ENCODE results near the gene RGS6.
A peak's percentile ranks its signal among the peaks of the same experiment; 100 is the strongest.

The RGS6 gene

DNA sequence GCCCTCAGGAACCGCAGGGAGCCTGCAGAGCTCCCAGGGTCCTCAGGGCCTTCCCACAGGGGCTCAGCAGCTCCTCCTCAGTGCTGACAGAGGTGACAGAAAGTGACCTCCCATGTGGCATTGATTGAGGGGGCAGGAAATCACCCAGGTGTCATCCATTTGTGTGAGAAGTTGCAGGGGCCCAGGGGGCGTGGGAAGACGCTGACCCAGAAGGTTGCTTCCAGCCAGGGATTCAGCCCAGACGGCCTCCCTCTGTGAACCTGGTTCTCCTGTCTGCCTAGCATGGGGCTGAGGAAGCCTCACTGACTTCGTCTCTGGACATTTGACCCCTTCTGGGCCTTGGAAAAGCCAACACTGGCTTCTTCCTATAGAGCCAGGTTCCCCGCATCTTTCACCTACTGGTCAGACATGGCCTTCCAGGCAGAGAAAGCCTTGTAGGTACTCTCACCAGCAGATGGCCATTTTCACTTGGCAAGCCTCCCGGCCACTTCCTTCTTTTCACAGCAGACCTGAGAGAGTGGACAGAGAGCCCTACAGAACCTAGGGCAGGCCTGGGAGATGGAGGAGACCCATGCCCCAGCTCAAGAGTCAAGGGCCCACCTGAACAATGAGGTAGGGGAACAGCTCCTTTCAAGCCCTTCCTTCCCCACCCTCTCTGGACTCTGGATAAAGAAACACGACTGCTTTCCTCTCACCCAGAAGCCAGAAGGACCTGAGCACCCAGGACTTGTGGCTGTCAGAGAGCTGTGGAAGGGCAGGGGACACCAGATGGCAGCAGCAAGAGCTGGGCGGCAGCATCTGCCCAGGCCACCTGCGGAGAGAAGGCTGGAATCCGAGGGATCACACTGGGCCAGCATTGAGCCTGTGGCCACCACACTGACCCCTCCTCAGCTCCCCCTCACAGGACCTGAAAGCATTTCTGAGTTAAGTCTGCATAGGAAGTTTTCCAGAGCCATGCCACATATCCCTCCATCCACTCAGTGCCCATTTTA, 583.8 kb downstream of the RGS6 start:
- no peak for DNase-seq

DNA sequence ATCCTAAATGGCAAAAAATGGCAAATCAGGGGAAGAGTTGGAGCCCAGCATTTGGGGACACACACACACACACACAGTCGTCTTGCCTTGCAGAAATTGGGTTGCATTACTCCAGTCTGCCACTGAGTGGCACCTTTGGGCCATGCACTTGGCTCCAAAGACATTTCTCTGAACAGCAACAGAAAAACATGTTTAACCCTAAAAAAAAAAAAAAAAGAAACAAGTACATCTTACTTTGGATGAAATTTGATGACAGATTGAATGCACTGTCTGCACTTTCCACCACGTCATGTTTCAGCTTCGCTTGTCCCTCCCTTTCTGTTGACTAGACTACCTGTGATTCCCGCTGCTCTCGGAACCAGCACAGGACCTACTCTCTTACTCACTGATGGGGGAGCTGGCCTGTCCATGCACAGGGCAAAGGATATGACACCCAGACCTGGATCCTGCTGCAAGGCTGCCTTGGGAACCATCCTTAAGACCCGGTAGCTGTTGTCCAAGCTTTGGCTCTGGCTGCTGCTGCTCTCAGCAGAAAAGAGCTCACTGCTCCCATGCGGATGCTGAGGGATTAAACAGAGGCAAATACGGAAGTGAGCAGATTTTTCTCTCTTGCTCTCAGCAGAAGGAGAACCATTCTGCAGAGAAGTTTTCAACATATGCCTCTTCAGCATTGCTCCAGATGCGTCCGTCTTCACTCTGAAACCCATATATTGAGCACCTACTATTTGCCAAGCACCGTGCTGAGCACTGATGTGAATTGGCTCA, 584.9 kb downstream of the RGS6 start:
- peak; percentile 77 for DNase-seq

DNA sequence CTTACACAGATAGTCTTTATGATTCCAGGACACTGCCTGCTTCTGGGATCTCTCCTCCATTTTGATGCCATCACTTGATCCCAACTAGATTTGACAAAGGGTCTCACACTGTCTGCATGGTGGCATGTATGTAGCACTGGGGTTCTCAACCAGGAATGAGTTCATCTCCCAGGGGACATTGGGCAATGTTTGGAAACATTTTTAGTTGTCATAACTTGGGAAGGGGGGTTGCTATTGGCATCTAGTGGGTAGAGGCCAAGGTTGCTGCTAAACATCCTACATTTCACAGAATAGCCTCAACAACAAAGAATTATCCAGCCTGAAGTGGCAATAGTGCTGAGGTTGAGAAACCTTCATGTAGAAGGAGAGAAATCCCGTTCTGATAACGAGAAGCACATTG, 585.5 kb downstream of the RGS6 start:
- no peak for DNase-seq

DNA sequence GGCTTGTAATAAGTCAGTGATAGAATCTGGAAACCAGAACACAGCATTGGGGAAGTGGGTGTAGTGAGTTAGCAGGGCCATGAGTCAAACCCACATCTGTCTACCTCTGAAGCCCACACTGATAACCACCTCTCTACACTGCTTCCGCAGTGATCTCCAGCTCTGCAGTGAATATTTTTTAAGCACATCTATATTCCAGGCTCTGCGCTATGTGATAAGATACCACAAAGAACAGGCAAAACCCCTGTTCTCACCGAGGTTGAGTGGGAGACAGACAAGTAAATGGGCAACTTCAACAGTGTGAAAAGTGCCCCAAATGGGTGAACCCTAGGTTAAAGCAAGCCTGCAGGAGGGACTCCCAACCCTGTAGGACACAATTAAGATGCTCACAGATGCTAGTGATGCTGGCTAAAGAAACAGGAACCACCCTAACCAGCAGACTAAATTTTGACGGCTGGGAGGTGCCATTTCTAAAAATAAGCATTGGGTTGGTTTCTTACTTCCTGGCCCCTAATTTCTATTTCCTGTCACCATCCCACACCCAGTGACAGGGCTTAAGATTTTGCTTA, 586.7 kb downstream of the RGS6 start:
- DNase-seq: peak; percentile 43

DNA sequence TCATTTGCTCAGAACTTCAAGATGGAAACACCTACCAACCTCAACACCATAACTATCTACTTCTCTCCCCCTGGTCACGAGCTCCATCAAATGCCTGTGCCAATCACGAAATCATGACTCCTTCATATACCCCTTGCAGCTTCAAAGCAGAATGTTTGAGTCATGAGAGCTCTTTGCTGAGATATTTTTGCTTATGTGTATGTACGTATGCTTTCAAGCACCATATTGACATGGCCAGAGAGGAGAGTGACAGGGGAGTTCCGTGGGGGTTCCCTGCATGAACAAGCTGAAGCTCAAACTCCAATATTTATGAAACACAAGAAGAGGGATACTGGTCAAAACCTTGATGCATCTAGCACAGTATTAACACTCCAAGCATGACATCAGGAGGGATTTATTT, 587.3 kb downstream of the RGS6 start:
- DNase-seq: peak; percentile 41

DNA sequence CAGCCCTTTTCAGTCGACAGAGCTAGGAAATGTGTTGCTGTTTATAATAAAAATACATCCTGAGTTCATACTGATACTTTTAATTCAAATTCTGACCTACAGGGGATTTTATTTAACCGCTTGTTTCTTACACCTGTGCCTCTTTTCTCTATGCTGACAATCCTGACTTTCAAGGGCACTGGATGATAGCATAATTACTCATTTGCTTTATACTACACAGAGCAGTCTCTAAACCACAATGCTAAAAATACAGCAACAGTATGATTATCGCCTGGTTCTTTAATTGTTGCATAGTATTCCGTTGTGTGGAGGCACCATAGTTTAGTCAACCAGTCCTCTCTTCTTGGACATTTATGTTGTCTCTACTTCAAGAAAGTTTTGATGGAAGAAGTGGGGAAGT, 588.8 kb downstream of the RGS6 start:
- no peak for DNase-seq

DNA sequence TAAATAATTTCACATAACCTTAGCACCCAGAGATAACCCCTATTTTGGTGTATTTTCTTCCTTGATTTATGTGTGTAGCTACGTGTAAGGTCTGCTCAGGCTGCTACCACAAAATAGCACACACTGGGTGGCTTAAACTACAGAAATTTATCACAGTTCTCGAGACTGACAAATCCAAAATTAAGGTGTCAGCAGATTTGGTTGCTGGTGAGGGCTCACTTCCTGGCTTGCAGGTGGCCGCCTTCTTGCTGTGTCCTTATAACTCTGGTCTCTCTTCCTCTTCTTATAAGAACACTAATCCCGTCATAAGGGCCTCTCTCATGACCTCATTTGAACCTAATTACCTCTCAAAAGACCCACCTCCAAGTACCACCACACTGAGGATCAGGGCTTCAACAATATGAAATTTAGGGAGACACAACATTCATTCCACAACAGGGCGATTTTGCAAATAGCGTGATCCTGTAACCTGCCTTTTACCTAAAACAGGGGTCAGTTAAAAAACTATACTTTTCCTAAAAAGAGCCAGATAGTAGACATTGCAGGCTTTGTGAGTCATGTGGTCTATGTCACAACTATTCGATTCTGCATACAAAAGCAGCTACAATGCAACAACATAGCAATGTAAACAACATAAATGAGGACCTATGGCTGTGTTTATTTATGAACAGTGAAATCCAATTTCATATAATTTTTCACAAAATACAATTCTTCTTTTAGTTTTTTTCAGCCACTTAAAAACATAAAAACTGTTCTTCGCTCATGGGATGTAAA, 589.9 kb downstream of the RGS6 start:
- DNase-seq: no peak

DNA sequence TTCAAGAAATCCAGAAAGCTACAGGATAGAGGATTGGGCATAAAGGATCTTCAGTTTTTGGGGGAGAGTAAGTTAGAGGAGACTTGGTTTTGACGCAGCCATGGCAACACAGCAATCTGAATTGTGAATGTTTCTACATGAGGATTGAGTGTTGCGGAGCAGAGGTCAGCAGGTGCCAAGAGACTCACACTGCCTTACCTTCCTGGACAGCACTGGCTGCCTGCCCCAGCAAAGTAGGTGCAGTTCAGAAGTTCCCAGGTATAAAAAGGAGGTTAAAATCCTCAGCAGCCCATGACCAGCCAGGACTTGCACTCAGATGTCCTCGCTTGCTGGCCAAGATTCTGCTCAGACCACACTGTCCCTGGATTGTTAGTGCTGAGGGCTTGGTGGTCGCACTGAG, 590.6 kb downstream of the RGS6 start:
- DNase-seq: no peak

DNA sequence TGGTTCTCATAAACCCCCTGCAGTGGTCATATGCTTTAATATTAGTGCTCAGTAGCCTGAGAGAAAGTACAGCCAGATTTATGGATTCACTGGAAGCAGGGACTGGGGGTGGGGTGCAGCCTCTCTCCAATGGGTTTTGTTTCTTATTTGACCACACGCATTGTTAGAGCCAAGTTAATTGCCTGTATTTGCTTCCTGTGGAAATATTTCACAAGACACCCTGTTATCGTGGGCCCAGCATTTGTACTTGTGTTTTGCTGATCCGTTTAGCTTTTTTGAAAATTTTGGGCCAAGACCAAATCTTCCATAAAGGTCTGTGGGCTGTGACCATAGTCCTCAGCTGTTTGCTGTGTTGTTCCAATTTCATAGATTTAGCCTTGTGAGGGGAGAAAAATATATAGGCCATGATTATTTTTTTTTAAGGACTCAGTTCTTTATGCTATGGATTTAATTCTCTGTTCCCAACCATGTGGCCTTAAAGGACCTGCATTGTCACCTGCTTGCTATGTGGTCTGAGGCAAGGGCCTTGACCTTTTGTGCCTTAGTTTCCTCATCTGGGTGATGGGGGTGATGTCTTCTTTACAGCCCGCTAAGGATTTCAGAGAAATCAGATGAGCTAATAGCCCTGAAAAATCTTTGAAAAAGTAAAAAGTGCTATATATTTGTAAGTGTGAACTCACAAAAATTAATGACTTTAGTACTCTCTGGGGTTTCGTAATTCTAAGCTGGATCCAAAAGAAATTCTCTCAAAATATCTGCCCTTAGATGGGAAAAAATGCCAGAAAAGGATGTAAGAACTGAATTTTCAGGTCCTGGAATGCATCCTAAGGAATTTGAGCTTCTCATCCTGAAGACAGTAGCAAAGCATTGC, 591.4 kb downstream of the RGS6 start:
- DNase-seq: no peak

DNA sequence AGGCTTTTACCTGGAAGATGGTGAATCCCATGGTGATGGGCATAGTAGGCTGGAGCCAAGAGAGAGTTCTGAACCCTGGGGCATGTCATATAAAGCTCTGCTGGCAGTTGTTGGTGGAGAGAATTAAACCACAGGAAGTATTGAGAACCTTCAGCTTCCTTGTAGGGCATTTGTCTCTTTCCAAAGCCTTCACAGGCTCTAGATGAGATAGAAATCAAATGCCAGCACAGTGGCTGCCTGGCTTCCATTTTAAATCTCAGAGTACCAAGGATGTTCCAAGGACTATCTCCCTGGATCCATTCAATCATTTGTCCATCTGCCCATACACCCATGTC, 592.0 kb downstream of the RGS6 start:
- no peak for DNase-seq

DNA sequence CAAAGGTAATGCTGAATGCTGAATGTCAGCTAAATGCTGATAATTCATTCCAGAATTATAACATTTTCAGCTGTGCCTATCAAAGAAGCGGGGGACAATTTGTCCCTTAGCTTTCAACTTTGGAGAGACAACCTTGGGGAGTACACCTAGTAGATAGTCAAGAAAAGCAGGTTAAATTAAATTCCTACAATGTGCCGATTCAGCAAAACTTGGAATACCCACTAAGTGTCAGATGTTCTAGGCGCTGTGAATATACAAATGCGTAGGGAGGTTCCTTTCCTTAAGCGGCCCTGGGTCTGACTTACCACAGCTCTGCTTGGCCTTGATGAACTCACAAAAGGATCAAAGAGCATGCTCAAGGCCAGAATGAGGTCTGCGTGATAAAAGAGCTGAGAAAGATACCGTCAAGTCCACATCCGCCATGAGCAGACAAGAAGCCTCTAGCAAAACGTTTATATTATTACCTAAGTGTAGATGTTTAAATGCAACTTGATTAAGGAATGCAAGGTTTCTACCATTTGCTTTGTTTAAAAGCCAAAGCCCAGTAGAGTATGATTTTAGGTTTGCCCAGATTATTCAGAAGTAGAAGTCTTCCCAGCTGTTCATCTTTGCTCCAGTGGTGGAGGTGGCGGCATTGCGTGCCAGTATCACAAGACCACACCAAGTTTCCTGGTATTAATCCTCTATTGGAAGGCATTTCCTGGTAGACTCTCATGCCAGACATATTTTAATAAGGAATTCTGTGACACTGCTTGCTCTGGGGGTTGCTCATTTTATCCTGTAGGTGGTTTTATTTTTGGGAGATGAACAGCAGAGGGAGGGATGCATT, 593.1 kb downstream of the RGS6 start:
- no peak for DNase-seq

DNA sequence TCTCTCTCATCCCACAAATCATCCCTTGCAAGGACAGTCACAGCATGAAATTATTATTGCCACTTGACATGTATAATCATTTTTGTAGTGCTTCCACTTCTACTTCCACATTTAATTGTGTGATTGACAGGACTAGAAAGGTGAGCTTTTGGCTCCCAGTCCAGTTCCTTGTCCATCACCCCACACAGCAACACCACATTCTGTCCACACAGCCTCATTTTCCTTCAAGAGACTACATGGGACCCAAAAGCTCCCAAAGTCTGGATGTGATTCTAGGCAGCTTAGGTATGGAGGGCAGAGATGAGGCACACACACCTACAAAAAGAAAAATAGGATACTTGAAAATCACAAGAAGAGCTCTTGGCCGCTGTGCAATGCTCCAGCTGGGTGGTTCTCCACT, 595.4 kb downstream of the RGS6 start:
- DNase-seq: no peak

DNA sequence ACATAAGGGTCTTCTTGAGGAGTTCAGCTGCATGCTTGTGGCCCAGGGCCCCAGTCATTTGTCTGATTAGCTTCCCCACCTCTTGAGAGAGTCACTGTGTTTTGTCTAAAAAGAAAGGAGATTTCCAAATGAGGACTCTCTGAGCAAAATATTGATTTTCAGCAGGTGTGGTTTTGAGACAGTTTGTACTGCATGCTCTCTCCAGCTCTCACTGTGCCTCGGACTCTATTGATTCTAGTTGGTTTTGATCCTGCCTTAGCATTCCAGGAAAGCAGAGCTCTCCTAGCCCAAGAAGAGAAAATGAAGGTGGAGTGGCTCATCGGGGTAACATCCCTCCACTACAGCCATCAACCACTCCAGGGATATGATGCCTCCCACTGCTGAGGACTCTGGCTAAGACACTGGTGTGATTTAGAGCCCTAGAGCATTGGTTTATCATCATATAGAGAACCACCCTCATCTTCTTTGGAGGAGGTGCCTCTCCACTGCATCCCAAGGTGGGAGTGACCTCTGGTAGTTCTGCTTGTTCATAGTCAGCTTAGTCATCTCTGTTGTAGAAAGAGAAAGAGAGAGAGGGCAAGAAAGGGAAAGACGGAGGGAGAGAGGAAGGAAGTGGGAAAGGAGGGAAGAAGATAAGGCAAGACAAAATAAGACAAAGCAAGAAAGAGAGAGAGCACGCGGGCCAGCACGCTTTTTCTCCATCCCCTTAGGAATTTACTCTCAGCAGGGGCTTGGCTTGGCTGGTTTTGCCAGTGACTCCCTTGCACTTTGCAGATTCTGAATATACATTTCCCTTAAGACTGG, 596.0 kb downstream of the RGS6 start:
- no peak for DNase-seq

DNA sequence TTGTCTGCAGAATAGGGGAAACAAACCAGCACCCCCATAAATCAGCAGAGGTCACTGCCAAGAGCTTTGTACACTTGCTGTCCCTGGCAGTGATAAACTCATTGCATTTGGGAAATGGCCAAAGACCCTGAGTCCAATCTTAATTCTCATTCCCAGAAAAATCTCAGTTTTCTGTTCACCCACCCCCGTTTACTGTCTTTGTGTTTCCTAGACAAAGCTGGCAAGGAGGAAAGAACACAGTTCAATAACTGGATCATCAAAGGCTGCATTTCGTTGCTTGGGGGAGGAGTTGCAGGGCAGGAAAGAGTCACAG, 596.6 kb downstream of the RGS6 start:
- DNase-seq: no peak

DNA sequence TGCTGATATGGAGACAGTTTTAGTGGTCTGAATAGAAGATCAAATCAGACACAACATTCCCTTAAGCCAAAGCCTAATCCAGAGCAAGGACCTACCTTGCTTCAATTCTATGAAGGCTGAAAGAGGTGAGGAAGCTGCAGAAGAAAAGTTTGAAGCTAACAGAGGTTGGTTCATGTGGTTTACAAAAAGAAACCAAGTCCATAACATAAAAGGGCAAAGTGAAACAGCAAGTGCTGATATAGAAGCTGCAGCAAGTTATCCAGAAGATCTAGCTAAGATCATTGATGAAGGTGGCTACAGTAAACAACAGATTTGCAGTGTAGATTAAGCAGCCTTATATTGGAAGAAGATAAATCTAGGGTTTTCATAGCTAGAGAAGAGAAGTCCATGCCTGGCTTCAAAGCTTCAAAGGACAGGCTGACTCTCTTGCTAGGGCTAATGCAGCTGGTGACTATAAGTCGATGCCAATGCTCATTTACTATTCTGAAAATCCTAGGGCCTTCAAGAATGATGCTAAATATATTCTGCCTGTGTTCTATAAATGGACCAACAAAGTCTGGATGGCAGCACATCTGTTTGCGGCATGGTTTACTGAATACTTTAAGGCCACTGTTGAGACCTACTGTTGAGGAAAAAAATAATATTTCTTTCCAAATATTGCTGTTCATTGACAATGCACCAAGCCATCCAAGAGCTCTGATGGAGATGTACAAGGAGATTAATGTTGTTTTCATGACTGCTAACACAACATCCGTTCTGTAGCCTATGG, 600.6 kb downstream of the RGS6 start:
- DNase-seq: no peak

DNA sequence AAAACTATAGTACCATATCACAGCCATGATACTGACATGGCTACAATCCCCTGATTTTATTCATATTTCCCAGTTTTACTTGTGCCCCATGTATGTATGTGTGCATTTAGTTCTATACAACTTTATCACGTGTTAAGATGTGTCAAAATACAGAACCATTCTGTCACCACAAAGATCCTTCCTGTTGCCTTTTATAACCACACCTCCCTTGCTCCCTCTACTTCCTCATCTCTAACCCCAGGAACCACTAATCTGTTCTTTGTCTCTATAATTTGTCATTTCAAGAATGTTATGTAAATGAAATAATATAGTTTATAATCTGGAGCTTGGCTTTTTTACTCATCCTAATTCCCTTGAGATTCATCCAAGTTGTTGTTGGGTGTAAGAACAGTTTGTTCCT, 603.3 kb downstream of the RGS6 start:
- DNase-seq: no peak

DNA sequence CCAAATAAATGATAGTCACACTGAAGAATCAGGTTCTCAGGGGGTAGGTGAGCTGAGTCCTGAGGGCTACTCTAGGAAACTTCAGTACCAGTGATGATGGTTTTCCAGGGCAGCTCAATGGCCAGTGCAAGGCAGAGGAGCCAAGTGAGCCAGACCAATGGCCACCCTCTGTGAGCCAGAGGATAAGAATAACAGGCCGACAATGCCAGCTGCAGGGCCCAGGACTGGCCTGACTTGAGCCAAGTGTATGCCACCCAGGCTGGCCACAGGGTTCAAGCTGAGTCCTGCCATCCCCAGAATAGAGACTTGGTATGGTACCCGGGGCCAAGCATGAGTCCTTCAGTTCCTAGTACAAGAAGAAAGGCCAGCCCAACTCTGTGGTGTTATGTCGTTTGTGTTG, 606.2 kb downstream of the RGS6 start:
- DNase-seq: no peak

DNA sequence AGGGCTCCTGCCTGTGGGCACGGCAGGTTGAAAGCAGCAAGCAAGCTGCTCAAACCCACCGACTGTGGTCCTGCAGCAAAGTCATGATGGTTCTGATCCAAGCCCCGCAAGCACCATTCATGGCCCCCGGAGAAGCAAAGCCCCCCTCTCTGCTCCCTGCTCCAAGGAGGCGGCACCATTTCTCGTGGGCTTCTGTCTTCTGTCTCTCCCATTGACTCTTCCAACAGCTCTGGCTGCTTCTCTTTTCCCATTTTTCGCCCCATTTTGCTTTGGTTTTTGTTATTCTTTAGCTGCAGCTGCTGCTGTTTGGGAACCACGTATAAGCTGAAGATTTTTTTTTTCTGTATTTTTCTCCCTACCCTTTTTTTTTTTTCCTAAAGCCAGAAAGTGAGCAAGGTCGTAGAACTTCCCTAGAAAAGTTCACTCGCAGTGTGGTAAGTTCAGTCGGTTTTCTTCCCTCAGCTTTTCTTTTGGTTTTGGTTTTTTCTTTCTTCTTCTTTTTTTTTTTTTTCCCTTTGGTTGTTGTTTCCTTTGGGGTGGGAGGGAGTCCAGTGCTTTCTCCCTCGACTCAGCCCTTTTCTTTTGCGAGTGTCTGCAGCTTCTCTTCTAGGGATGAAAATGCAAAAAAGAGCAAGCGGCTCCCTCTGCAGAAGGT, 607.6 kb downstream of the RGS6 start:
- DNase-seq: no peak

DNA sequence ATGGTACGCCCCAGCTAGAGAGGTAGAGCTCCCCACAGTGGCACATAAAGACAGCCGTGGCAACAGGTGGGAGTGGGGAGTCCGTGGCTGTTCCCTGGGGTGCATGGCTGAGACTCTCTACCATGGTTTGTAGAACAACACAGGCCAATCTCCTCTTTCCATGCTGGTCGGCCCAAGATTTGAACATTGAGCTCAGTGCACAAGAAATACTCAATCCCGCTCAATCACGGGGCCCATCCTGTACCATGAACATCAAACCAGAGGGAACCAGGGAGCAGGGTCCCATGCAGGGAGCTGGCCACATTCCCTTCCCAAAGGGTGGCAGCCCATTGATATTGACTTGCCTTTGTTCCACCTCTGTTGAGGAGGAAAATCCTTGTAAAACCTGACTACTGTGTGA, 608.6 kb downstream of the RGS6 start:
- DNase-seq: no peak
